GM13976 (cell line): ENCODE measurements around the gene ZGPAT.

Source experiments
- DNase-seq: peaks from one replicate; pipeline ENCODE4 v3.0.0; 2012; ENCODE audit warnings: low spot score
- CTCF ChIP-seq: IDR thresholded peaks from 2 replicates; pipeline ENCODE4 v1.5.1; 2012; ENCODE audit warnings: borderline replicate concordance, mild to moderate bottlenecking; ENCODE audit not compliant: insufficient read depth; ENCODE audit errors: extremely low read depth, missing control alignments, control extremely low read depth
- in situ Hi-C: fragments of 300-500 bp; cut with MboI; formaldehyde crosslinking; loops from one replicate; pipeline ENCODE4 v1.12.0; 2022; ENCODE audit warnings: low sequenced_read_pairs, mixed read lengths, inconsistent platforms; ENCODE audit not compliant: unreplicated experiment

The ZGPAT gene

GRCh38 chr20:63732118-63733095 lies 24.6 kb downstream of the ZGPAT start:
- no peak for TF ChIP-seq CTCF
- DNase-seq = no peak
- in situ Hi-C loops = no loop called here

GRCh38 chr20:63733117-63733516 lies 25.3 kb downstream of the ZGPAT start:
- TF ChIP-seq CTCF = no peak
- no peak for DNase-seq

GRCh38 chr20:63733579-63734081 lies 25.8 kb downstream of the ZGPAT start:
- in situ Hi-C loops = no loop called here
- TF ChIP-seq CTCF = no peak
- no peak for DNase-seq

More at GRCh38 chr20:63733117-63733516, 25.3 kb downstream of the ZGPAT start:
- in situ Hi-C loops = no loop called here

- TF ChIP-seq CTCF = no peak
- DNase-seq = peak; percentile 21
- in situ Hi-C loops = no loop called here
Measured at GRCh38 chr20:63734111-63734945, 26.5 kb downstream of the ZGPAT start.

GRCh38 chr20:63734946-63735858 lies 27.4 kb downstream of the ZGPAT start:
- in situ Hi-C loops = no loop called here
- DNase-seq = no peak
- TF ChIP-seq CTCF = no peak
